Retinal pigment epithelial cell (primary cell): ENCODE data around the gene FOXA2.

ENCODE experiments used
- DNase-seq: peaks from one replicate; pipeline ENCODE4 v3.0.0-alpha.2; 2010; ENCODE audit warnings: low read depth
- H3K4me3 ChIP-seq: 2 replicates; pipeline ENCODE4 v1.5.1; 2011; ENCODE audit warnings: mild to moderate bottlenecking, low read length, control low read depth, moderate library complexity
- TF ChIP-seq, protein P1 (sequence below): conservative IDR thresholded peaks from 2 replicates; pipeline ENCODE4 v1.5.1; 2011; ENCODE audit warnings: low read depth, low read length, control low read depth, inconsistent platforms

Gene FOXA2

DNA sequence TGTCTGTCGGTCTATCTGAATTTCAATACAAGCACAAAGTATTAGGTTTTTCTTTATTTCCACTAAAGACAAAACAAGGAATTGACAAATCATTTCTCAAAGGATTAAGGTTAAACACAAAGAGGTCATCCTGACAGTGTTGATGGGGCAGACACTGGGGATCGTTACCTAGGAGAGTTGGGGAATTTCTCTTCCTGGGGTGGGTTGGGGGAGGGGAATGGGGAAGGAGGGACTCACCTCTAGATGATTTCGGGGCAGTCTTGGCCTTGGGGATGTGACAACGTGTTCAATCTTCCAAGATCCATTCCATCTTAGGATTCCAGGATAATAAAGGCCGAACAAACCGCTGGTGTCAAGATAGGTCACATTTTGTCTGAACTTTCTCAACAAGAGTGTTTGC is 35.4 kb upstream of the FOXA2 start:
- DNase-seq = no peak
- TF ChIP-seq, protein P1, sequence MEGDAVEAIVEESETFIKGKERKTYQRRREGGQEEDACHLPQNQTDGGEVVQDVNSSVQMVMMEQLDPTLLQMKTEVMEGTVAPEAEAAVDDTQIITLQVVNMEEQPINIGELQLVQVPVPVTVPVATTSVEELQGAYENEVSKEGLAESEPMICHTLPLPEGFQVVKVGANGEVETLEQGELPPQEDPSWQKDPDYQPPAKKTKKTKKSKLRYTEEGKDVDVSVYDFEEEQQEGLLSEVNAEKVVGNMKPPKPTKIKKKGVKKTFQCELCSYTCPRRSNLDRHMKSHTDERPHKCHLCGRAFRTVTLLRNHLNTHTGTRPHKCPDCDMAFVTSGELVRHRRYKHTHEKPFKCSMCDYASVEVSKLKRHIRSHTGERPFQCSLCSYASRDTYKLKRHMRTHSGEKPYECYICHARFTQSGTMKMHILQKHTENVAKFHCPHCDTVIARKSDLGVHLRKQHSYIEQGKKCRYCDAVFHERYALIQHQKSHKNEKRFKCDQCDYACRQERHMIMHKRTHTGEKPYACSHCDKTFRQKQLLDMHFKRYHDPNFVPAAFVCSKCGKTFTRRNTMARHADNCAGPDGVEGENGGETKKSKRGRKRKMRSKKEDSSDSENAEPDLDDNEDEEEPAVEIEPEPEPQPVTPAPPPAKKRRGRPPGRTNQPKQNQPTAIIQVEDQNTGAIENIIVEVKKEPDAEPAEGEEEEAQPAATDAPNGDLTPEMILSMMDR = no peak
- no peak overlapping the region for H3K4me3 ChIP-seq

DNA sequence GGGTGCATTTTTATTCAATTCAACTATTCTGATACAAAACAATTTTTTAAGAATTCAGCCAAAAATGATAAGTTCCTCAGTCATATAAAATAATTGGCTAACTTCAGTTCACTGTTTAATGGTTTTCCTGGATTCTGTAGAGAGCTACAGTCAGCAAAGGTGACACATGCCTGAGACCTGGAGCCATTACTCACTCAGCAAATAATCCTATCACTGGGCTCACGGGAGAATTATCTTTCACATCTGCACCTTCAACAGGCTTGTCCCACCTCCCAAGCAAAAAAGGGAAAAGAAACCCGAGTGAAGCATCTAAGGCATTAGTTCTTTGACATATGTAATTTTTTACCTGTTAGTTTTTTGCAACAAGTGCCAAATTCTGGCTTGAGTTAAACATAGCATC is 34.9 kb upstream of the FOXA2 start:
- DNase-seq = no peak
- TF ChIP-seq, protein P1 = no peak
- no peak overlapping the region for H3K4me3 ChIP-seq

DNA sequence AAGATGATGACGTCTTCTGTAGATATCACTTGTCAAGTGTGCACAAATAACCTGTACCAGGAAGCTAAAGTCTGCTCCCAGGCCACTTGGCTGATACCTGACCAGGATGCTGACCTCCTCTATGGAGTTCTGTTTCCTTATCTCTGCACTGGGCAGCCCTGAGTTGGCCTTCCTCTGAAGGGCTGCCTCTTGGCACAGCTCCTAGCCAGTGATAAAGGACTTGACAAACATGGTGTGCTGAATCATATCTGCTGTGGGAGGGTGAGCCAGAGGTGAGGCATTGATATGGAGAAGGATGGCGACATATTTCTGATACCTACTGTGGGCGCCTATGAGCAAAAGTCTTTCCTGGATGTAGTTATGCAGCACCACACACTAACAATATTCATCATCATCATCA is 32.8 kb upstream of the FOXA2 start:
- no peak overlapping the region for H3K4me3 ChIP-seq
- TF ChIP-seq, protein P1 = no peak
- no peak for DNase-seq

DNA sequence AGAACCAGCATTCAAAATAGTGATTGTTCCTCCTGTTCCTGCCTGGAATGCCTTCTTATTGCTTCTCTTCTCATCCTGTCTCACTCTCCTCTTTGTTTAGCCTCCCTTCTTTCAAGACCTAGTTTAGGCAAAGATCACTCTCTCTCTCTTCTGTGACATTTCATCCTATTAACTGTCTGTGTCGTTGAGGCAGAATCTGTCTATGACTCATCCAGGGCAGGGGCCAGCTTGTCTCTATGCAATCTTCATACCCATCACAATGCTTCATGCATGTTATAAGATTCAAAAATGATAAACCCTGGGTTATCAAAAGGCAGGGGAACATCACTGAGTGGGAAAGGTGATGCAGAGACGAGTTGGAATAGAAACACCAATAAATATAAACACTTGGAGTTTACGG is 32.2 kb upstream of the FOXA2 start:
- H3K4me3 ChIP-seq = no peak overlapping the region
- no peak for DNase-seq
- TF ChIP-seq, protein P1 = no peak

DNA sequence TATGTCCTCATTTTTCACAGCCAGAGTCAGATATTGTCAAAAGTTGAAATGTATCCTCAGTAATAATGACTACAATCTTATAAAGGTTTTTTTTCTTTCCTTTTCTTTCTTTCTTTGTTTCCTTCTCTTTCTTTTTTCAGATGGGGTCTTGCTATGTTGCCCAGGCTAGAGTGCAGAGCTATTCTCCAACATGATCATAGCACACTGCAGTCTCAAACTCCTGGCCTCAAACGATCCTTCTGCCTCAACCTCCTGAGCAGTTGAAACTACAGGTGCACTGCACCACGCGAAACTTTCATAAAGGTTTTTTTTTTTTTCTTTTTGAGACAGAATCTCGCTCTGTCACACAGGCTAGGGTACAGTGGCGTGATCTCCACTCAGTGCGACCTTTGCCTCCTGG is 31.1 kb upstream of the FOXA2 start:
- TF ChIP-seq, protein P1 = no peak
- no peak for DNase-seq
- no peak overlapping the region for H3K4me3 ChIP-seq

GRCh38 chr20:22611636-22612035 is 27.3 kb upstream of the FOXA2 start:
- no peak overlapping the region for H3K4me3 ChIP-seq
- no peak for DNase-seq
- TF ChIP-seq, protein P1 = no peak

- H3K4me3 ChIP-seq = no peak overlapping the region
- no peak for DNase-seq
- TF ChIP-seq, protein P1 = no peak
Measured at GRCh38 chr20:22607695-22608094, 23.3 kb upstream of the FOXA2 start.
